Measurements from ENCODE around the gene ACAP3.
A peak's percentile ranks its signal among the peaks of the same experiment; 100 is the strongest.
"Not testable (repeated sequence)": the region's sequence is repeated elsewhere in the genome, so short reads cannot be mapped to it uniquely, and the experiment has no call there.

ACAP3 gene

DNA sequence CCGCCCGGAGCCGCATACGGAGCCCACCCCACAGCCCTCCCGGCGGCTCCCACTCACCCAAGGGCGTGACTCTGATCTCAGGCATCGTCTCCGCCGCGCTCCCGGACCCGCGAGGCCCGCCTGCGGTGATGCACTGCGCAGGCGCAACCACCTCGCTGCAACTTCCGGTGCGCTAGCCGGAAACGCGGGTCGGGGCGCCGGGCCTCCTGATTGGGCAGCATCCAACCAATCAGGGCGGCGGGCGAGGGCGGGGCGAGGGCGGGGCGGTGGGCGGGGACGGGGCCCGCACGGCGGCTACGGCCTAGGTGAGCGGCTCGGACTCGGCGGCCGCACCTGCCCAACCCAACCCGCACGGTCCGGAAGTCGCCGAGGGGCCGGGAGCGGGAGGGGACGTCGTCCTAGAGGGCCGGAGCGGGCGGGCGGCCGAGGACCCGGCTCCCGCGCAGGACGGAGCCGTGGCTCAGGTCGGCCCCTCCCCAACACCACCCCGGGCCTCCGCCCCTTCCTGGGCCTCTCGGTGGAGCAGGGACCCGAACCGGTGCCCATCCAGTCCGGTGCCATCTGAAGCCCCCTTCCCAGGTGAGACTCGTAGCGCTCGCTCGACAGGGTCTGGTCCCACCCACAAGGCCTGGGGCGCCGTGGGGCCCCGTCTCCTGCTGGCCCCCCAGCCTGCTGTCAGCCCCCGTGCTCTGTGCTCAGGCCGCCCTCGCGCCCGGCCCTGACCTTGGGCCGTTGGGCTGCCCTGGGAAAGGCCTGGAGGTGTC, 17.0 kb upstream of the ACAP3 start, which contains the start of the genes CPTP and INTS11:
CPTP (plus strand) TSS at position 279 of the 764 bp plus-strand sequence. CDS start 2,109 bp downstream, outside the sequence.
INTS11 (minus strand) TSS at position 137 of the 764 bp plus-strand sequence; CDS start at position 85, 52 bp downstream.
- Histone ChIP-seq H3K4me1 (ENCODE audit: control insufficient read depth, insufficient read depth, low read length) (peaks cover 34% of the 10 kb centered on the region), H3K27me3 (ENCODE audit: control insufficient read depth, insufficient read depth, low read length) (no peaks in the 10 kb centered on the region), H3K4me3 (ENCODE audit: low read length) (peak within 1 kb of the TSS; percentile 99), H3K36me3 (ENCODE audit: insufficient read depth, low read length) (peaks cover 25% of the 10 kb centered on the region), H3K4me2 (ENCODE audit: low read length) (peak within 1 kb of the TSS; percentile 85), H3K9me3 (replicated peaks; ENCODE audit: low read length) (no peaks in the 10 kb centered on the region), H3K9ac (ENCODE audit: low read depth, low read length) (peak within 1 kb of the TSS; percentile 98)

DNA sequence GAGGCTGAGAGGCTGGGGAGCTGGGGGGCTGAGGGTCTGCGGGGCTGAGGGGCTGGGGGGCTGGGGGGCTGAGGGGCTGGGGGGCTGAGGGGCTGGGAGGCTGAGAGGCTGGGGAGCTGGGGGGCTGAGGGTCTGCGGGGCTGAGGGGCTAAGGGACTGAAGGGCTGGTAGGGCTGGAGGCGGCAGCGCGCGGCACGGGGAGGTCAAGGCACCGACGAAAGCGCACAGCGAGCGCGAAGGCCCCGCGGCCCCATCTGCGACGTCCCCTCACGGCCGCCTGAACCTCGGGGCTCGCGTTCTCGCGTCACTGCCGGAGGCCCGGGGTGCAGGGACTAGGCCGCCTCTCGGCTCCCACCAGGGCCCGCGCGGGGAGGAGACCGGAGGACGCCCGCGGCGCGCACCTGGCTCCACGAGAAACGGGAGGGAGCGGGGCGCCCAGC, 16.4 kb upstream of the ACAP3 start:
- H3K4me2 ChIP-seq (ENCODE audit: low read length), result peak overlapping the region; percentile 85
- peaks cover 31% of the 10 kb centered on the region for H3K36me3 ChIP-seq (ENCODE audit: insufficient read depth, low read length)
- H3K27me3 ChIP-seq (ENCODE audit: control insufficient read depth, insufficient read depth, low read length), result no peaks in the 10 kb centered on the region
- peak overlapping the region; percentile 98 for H3K9ac ChIP-seq (ENCODE audit: low read depth, low read length)
- H3K4me3 ChIP-seq (ENCODE audit: low read length), result peak overlapping the region; percentile 99
- peaks cover 35% of the 10 kb centered on the region for H3K4me1 ChIP-seq (ENCODE audit: control insufficient read depth, insufficient read depth, low read length)
- H3K9me3 ChIP-seq (replicated peaks; ENCODE audit: low read length), result no peaks in the 10 kb centered on the region

DNA sequence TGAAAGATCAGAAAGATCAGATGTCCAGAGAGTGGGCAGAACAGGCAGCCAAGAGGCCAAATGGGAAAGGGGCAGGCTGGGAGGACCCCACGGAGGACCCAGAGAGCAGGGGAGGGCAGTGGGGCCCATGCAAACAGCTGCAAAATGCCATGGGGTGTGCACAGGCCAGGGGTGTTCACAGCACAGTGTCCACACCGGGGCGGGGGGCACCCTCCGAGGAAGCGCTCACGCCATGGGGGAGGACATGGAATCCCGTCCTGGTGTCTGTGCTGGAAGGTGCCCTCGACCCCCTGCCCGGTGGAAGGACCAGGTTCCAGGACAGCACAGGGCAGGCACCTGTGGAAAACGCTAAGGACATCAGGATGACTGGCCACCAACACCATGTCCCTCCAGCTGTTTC, 15.2 kb upstream of the ACAP3 start:
- H3K9ac ChIP-seq (ENCODE audit: low read depth, low read length), result no peak overlapping the region
- no peaks in the 10 kb centered on the region for H3K9me3 ChIP-seq (replicated peaks; ENCODE audit: low read length)
- peaks cover 32% of the 10 kb centered on the region for H3K36me3 ChIP-seq (ENCODE audit: insufficient read depth, low read length)
- peak overlapping the region; percentile 71 for H3K4me2 ChIP-seq (ENCODE audit: low read length)
- H3K27me3 ChIP-seq (ENCODE audit: control insufficient read depth, insufficient read depth, low read length), result no peaks in the 10 kb centered on the region
- peaks cover 45% of the 10 kb centered on the region for H3K4me1 ChIP-seq (ENCODE audit: control insufficient read depth, insufficient read depth, low read length)
- no peak overlapping the region for H3K4me3 ChIP-seq (ENCODE audit: low read length)

DNA sequence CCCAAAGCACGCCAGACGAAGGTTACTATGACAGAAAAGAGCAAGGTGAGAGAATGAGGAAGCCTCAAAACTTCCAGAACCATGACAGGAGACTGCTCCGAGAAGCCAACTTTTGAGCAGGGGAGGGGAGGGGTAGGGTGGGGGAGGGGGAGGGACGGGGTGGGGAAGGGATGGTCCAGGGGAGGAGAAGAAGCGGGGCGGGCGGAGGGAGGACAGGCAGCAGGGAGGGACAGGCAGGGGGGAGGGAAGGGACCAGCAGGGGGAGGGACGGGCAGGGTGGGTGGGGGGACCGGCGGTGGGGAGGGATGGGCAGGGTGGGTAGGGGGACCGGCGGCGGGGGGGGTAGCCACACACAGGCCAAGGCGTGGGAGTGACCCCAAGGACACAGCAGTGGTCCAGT, 14.7 kb upstream of the ACAP3 start:
- Histone ChIP-seq H3K4me1 (ENCODE audit: control insufficient read depth, insufficient read depth, low read length) (peaks cover 51% of the 10 kb centered on the region), H3K4me3 (ENCODE audit: low read length) (no peak overlapping the region), H3K36me3 (ENCODE audit: insufficient read depth, low read length) (peaks cover 30% of the 10 kb centered on the region), H3K4me2 (ENCODE audit: low read length) (peak overlapping the region; percentile 15), H3K27me3 (ENCODE audit: control insufficient read depth, insufficient read depth, low read length) (no peaks in the 10 kb centered on the region), H3K9me3 (replicated peaks; ENCODE audit: low read length) (no peaks in the 10 kb centered on the region), H3K9ac (ENCODE audit: low read depth, low read length) (no peak overlapping the region)

DNA sequence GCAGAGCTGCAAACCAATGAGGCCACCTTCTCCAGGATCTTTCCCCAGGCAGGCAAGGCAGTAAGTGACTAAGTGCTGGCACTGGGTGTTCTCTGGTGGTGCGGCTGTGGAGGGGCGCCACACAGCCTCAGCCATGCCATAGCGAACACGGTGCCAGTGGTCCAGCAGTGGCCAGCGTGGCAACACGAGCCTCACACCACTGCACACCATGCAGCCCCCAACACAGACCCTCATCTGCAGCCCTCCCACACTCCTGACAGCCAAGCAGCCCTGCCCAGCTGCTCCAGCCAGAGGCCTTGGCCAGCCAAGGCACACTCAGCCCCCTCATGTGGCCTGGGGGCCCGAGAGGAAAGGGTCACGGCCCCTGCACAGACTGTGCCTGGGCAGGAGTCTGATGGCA, 13.7 kb upstream of the ACAP3 start:
- no peaks in the 10 kb centered on the region for H3K27me3 ChIP-seq (ENCODE audit: control insufficient read depth, insufficient read depth, low read length)
- H3K4me1 ChIP-seq (ENCODE audit: control insufficient read depth, insufficient read depth, low read length), result peaks cover 51% of the 10 kb centered on the region
- H3K4me3 ChIP-seq (ENCODE audit: low read length), result peak overlapping the region; percentile 39
- H3K9me3 ChIP-seq (replicated peaks; ENCODE audit: low read length), result no peaks in the 10 kb centered on the region
- H3K36me3 ChIP-seq (ENCODE audit: insufficient read depth, low read length), result peaks cover 27% of the 10 kb centered on the region
- peak overlapping the region; percentile 62 for H3K4me2 ChIP-seq (ENCODE audit: low read length)
- no peak overlapping the region for H3K9ac ChIP-seq (ENCODE audit: low read depth, low read length)

DNA sequence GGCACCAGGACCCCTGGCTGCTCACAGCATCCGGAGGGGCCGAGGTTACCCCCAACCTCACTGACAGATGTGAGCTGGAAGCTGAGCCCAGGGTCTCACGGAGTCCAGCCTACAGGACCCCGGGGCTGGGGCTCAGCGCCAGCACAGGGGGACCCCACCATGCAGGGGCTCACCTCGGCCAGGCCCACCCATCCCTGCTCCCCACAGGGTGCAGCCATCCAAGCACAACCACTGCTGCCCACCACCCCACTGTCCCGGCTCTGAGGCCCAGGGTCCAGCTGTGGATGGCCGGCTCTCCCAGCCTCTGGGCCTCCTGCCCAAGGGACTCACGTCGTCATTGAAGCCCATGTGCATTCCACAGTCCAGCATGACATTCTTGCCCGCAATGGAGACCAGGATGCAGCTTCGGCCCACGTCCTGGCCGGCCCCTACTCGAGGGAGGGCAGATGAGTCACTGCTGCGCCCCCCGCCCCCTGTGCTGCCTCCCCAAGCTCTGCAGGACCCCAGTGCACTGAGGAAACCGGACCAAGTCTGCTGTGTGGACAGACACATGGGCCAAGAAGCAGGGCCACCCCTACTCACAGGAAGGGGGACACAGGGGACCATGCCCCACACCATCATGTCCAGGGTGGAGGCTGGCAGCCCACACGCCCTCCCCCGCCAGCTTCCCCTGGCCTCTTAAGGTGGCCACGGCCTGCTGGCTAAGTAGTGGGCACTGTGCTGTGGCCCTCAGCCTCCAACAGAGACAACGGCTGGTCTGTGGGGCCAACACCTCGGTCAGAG, 13.1 kb upstream of the ACAP3 start:
- Histone ChIP-seq H3K4me1 (ENCODE audit: control insufficient read depth, insufficient read depth, low read length) (peaks cover 49% of the 10 kb centered on the region), H3K27me3 (ENCODE audit: control insufficient read depth, insufficient read depth, low read length) (no peaks in the 10 kb centered on the region), H3K4me3 (ENCODE audit: low read length) (peak overlapping the region; percentile 39), H3K4me2 (ENCODE audit: low read length) (peak overlapping the region; percentile 62), H3K9ac (ENCODE audit: low read depth, low read length) (no peak overlapping the region), H3K36me3 (ENCODE audit: insufficient read depth, low read length) (peaks cover 30% of the 10 kb centered on the region), H3K9me3 (replicated peaks; ENCODE audit: low read length) (no peaks in the 10 kb centered on the region)

DNA sequence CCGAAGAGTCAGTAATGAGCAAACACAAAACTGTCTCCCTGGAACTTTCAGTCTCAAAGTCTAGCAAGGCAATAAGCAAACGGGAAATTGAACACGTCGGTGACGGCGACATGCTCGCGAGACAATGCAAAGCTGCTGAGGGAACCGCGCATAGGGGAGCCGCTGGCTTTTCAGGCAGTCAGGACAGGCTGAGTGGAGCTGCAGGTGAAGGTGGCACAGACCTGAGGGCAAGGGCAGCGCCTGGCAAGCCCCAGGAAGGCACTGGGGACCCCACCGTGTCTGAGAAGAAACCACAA, 11.9 kb upstream of the ACAP3 start:
- Histone ChIP-seq H3K4me2 (ENCODE audit: low read length) (no peak overlapping the region), H3K9me3 (replicated peaks; ENCODE audit: low read length) (no peaks in the 10 kb centered on the region), H3K4me3 (ENCODE audit: low read length) (no peak overlapping the region), H3K4me1 (ENCODE audit: control insufficient read depth, insufficient read depth, low read length) (peaks cover 43% of the 10 kb centered on the region), H3K27me3 (ENCODE audit: control insufficient read depth, insufficient read depth, low read length) (no peaks in the 10 kb centered on the region), H3K36me3 (ENCODE audit: insufficient read depth, low read length) (peaks cover 37% of the 10 kb centered on the region), H3K9ac (ENCODE audit: low read depth, low read length) (no peak overlapping the region)

DNA sequence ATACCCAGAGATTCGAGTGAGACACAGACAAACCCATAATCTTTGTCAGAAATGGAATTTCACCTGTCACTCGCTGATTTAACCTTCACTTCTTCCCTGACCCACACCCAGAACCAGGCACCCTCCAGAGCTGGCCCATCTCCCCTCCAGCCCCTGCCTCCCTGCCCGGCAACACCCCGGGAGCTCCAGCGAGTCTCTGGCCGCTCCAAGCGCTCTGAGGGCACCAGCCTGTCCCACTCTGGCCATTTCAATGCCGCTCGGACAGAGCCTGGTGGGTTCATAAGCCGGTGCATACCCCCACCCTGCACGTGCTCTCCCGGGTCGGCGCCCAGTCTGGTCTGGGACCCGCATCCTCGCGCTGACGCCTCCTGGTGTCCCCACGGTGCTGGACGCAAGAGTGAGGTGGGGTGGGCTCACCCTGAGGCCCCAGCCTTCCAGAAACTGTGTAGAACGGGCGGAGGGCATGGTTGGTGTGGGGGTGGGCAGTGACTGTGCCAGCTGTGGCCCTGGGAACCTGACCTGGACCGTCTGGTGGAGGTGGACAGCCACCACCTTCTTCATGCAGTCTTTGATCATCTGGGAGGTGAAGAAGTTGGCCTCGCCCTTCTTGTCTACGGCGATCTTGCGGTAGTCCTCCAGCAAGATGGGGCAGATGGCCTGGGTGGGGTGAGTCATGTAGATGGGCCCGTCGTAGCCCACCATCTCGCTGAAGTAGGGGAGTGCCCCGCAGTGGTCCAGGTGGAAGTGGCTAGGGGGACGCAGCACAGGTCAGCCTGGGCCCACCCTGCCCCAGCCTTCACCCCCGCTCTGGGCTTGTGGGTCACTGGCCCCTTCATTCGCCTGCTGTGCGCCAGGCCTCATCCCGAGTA, 11.3 kb upstream of the ACAP3 start:
- H3K36me3 ChIP-seq (ENCODE audit: insufficient read depth, low read length), result peaks cover 43% of the 10 kb centered on the region
- H3K4me3 ChIP-seq (ENCODE audit: low read length), result no peak overlapping the region
- peaks cover 43% of the 10 kb centered on the region for H3K4me1 ChIP-seq (ENCODE audit: control insufficient read depth, insufficient read depth, low read length)

DNA sequence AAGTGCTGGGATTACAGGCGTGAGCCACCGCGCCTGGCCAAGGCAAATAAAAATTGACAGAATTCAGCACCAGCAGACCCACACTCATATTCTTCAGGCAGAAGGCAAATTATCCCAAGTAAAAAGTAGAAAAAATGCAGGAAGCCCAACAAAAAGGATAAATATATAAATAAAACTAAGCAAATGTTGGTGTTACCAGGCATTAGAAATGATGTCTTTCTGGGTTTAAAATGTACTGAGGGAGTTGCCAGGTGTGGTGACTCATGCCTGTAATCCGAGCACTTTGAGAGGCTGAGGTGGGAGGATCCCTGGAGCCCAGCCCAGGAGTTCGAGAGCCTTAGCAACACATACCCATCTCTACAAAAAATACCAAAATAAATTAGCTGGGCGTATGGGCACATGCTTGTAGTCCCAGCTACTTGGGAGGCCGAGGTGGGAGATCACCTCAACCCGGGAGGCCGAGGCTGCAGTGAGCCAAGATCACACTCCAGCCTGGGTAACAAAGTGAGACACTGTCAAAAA, 10.5 kb upstream of the ACAP3 start:
- Histone ChIP-seq H3K4me2 (ENCODE audit: low read length) (peak overlapping the region; percentile 28), H3K36me3 (ENCODE audit: insufficient read depth, low read length) (peaks cover 51% of the 10 kb centered on the region), H3K4me1 (ENCODE audit: control insufficient read depth, insufficient read depth, low read length) (peaks cover 38% of the 10 kb centered on the region), H3K9me3 (replicated peaks; ENCODE audit: low read length) (no peaks in the 10 kb centered on the region), H3K4me3 (ENCODE audit: low read length) (no peak overlapping the region), H3K9ac (ENCODE audit: low read depth, low read length) (no peak overlapping the region), H3K27me3 (ENCODE audit: control insufficient read depth, insufficient read depth, low read length) (no peaks in the 10 kb centered on the region)

More for the DNA sequence above, 11.3 kb upstream of the ACAP3 start:
- H3K9me3 ChIP-seq (replicated peaks; ENCODE audit: low read length), result no peaks in the 10 kb centered on the region
- no peaks in the 10 kb centered on the region for H3K27me3 ChIP-seq (ENCODE audit: control insufficient read depth, insufficient read depth, low read length)
- no peak overlapping the region for H3K9ac ChIP-seq (ENCODE audit: low read depth, low read length)
- no peak overlapping the region for H3K4me2 ChIP-seq (ENCODE audit: low read length)

DNA sequence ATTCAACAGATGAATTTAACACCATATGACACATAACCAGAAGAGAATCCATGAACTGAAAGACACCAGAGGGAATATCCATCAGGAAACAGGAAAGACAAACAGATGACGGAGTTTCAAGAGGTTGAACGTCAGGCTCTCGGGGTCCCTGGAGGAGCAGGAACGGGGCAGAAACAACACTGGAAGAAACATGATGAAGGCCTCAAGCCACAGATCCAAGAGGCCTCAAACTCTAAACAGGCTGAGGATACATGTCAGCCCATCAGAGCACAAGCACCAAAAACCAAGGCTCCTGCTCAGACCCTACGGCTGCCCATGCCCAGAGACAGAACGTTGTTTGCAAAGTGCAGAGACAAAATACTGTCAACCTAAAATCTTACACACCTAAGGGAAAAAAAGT, 9.7 kb upstream of the ACAP3 start:
- Histone ChIP-seq H3K4me2 (ENCODE audit: low read length) (no peak overlapping the region), H3K27me3 (ENCODE audit: control insufficient read depth, insufficient read depth, low read length) (no peaks in the 10 kb centered on the region), H3K4me1 (ENCODE audit: control insufficient read depth, insufficient read depth, low read length) (peaks cover 32% of the 10 kb centered on the region), H3K9me3 (replicated peaks; ENCODE audit: low read length) (no peaks in the 10 kb centered on the region), H3K4me3 (ENCODE audit: low read length) (no peak overlapping the region), H3K9ac (ENCODE audit: low read depth, low read length) (no peak overlapping the region), H3K36me3 (ENCODE audit: insufficient read depth, low read length) (peaks cover 59% of the 10 kb centered on the region)

DNA sequence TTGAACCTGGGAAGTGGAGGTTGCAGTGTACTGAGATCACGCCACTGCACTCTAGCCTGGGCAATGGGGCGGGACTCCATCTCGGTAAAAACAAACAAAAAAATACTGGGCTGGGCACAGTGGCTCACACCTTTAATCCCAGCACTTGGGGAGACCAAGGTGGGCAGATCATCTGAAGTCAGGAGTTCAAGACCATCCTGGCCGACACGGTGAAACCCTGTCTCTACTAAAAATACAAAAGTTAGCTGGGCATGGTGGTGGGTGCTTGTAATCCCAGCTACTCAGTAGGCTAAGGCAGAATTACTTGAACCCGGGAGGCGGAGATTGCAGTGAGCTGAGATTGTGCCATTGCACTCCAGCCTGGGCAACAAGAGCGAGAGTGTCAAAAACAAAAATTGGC, 8.5 kb upstream of the ACAP3 start:
- H3K9ac ChIP-seq (ENCODE audit: low read depth, low read length), result not testable (repeated sequence)
- peaks cover 69% of the 10 kb centered on the region for H3K36me3 ChIP-seq (ENCODE audit: insufficient read depth, low read length)

More for the DNA sequence above, 8.5 kb upstream of the ACAP3 start:
- peaks cover 26% of the 10 kb centered on the region for H3K4me1 ChIP-seq (ENCODE audit: control insufficient read depth, insufficient read depth, low read length)
- H3K4me2 ChIP-seq (ENCODE audit: low read length); H3K4me3 ChIP-seq (ENCODE audit: low read length); H3K27me3 ChIP-seq (ENCODE audit: control insufficient read depth, insufficient read depth, low read length); H3K9me3 ChIP-seq (replicated peaks; ENCODE audit: low read length): not testable (repeated sequence)

All from skeletal muscle satellite cell (primary cell).